ENCODE data around the gene CPNE5.

DNA sequence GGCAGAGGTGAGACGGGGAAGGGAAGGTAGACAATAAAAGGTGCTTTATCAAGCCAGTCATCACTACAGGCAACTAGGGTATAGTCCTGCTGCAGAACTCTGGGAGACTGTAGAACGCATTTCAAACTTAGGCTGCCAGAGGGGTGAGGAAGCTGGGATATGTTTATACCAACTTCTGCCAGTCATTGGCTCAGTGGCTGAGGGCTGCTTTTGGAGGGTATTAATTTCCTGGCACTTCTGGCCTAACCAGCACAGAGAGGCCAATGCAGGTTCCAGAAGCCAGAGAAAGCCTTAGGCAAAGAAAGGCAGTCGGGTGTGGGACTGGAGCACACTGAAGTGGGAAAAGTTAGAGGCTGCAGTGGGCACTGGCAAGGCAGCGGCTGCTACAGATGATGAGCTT, 3.9 kb upstream of the CPNE5 start:
- TF ChIP-seq, protein P1, sequence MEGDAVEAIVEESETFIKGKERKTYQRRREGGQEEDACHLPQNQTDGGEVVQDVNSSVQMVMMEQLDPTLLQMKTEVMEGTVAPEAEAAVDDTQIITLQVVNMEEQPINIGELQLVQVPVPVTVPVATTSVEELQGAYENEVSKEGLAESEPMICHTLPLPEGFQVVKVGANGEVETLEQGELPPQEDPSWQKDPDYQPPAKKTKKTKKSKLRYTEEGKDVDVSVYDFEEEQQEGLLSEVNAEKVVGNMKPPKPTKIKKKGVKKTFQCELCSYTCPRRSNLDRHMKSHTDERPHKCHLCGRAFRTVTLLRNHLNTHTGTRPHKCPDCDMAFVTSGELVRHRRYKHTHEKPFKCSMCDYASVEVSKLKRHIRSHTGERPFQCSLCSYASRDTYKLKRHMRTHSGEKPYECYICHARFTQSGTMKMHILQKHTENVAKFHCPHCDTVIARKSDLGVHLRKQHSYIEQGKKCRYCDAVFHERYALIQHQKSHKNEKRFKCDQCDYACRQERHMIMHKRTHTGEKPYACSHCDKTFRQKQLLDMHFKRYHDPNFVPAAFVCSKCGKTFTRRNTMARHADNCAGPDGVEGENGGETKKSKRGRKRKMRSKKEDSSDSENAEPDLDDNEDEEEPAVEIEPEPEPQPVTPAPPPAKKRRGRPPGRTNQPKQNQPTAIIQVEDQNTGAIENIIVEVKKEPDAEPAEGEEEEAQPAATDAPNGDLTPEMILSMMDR (conservative IDR thresholded peaks at IDR 0.05; ENCODE audit: low read length): no peak
- no peak for TF ChIP-seq EZH2phosphoT487 (IDR thresholded peaks at IDR 0.05; ENCODE audit: borderline replicate concordance)

Data from Loucy (cell line).